ENCODE measurements around the gene SRGAP1. TPM values are rescaled to one million over a fixed set of nuclear protein-coding genes. Genes with fewer than 3 reads are reported as not detected.
A peak's percentile ranks its signal among the peaks of the same experiment; 100 is the strongest.

Gene SRGAP1
- total RNA-seq, 1 donor, result 25.8 TPM

DNA sequence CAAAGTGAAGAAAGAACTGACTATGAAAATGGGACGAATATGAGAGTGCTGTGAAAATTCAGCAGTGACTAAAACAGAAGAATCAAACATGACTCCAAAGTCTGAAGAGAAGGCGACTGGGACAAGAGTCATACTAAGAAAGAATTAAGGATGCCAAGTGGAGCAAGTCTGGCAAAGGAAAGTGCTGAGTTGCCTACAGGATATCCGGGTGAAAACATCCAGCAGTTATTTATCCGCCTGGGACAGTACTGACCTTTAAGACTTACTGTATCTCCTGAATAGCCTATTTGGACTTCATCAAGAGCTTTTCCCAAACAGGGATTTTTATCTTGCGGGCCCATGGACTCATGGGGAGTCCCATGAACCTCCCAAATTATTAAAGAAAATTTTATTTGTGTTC, 336.5 kb downstream of the SRGAP1 start:
- DNase-seq (ENCODE audit: low read depth), result peak; percentile 70
- TF ChIP-seq, protein P1, sequence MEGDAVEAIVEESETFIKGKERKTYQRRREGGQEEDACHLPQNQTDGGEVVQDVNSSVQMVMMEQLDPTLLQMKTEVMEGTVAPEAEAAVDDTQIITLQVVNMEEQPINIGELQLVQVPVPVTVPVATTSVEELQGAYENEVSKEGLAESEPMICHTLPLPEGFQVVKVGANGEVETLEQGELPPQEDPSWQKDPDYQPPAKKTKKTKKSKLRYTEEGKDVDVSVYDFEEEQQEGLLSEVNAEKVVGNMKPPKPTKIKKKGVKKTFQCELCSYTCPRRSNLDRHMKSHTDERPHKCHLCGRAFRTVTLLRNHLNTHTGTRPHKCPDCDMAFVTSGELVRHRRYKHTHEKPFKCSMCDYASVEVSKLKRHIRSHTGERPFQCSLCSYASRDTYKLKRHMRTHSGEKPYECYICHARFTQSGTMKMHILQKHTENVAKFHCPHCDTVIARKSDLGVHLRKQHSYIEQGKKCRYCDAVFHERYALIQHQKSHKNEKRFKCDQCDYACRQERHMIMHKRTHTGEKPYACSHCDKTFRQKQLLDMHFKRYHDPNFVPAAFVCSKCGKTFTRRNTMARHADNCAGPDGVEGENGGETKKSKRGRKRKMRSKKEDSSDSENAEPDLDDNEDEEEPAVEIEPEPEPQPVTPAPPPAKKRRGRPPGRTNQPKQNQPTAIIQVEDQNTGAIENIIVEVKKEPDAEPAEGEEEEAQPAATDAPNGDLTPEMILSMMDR (IDR thresholded peaks at IDR 0.05; ENCODE audit: insufficient read depth, low read length), result no peak
- H3K4me3 ChIP-seq (ENCODE audit: low read depth, low read length), result no peak overlapping the region

DNA sequence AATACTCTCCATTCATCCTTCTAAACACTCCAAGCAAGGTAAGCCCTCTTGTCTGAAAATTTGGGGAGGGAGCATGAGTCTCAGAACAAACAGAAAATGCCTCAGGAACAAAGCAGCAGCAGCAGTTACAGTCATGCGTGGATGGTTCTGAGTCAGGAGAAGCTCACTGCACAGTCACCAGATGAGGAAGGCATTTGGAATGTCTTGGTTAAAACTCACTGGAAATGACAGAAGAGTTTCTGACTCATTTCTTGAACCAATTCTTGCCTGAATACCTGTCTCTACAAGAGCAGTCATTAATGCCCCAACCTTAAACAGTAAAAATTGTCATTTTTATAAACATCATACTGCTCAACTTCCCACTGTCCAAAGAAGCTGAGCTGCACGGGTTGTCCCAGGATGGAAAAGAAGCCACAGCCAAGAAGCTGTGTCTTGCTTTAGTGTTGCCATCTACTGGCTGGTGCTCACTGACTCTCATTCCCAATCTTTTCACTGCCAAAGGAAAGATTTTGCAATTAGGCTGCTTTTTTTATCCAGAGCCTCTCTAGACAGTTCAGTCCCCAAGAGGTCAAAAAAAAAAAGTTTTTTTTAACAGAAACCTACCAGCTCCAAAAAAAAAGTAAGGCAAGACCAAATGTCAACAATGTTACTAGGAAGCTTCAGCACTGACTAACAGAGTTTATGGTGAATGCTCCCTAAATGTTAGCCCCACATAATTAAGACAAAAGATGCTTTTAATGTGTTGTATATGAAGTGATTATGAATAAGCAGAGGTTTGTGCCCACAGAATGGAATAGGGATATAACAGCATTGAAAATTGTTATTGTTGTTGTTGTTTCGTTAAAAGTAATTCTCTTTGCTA, 337.2 kb downstream of the SRGAP1 start:
- TF ChIP-seq, protein P1 (IDR thresholded peaks at IDR 0.05; ENCODE audit: insufficient read depth, low read length), result peak; percentile 75
- no peak overlapping the region for H3K4me3 ChIP-seq (ENCODE audit: low read depth, low read length)
- DNase-seq (ENCODE audit: low read depth), result peak; percentile 97

DNA sequence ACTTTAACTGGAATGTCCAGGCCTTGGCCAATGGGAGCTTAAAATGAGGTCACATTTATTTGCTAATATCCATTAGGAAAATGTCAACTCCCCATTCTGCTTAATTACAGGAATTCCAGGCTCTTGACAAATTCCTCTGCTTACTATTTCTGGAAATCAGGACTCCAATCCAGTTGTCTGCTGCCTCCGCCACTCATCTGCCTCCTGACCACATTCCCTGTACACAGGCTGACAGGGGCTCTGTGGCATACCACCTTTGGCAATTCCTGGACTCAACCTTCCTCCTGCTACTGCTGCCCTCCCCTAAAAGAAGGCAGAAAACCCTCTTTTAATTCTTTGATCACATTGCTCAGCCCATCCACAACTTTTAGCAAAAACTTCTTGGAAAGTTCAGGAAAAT, 339.7 kb downstream of the SRGAP1 start:
- H3K4me3 ChIP-seq (ENCODE audit: low read depth, low read length), result no peak overlapping the region
- TF ChIP-seq, protein P1 (IDR thresholded peaks at IDR 0.05; ENCODE audit: insufficient read depth, low read length), result no peak
- DNase-seq (ENCODE audit: low read depth), result no peak

DNA sequence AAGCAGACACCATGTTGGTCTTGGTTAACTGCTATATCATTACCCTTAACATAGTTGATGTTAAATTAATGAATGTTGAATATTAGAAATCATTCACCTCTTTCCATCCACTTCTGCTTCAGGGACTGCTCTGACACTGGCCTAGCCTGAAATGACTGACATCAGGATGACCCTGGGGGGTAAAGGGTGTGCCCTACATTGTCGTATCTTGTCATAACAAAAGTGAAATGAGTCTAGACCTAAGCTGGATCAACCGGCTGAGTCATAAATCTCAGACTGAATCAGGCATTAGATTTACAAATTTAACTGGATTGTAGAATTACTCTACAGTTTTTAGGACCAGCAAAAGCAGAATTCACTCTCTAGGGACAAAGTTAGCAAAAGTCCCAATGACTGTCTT, 342.3 kb downstream of the SRGAP1 start:
- TF ChIP-seq, protein P1 (IDR thresholded peaks at IDR 0.05; ENCODE audit: insufficient read depth, low read length), result no peak
- peak; percentile 52 for DNase-seq (ENCODE audit: low read depth)
- H3K4me3 ChIP-seq (ENCODE audit: low read depth, low read length), result no peak overlapping the region

DNA sequence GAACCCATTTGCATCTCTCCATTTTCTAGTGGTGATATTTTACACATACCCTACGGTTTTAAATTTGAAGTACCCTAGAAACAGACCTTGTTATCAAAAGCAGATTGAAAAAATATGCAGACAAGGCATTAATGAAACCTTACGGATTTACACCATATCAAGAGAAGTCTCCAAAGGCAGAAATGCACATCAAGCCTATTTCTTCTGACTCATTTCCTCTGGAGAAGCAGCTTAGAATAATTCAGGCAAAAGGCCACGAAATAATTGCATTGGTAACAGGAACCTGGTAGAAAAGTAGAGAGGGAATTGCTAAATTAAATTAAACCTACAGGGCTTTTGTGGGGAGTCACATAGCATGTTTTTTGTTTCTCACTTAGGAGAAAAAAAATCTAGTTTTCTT, 342.9 kb downstream of the SRGAP1 start:
- H3K4me3 ChIP-seq (ENCODE audit: low read depth, low read length), result no peak overlapping the region

DNA sequence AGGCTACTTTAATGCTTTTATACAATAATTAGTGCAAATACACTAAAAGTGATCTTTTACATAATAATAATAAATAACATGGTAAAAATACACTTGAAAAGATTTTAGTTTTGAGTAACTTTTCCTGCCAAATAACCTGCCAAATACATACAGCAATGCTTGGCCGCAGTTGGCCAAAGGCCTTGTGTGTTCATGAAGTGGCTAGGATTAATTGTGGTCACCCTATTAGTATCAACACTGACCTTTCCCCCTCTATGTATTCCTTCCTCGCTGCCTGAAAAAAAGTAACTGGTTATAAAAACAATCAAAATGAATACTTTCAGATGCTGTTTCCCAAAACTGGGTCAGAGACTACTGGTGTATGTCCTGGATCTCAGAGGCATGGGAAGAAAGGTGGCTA, 343.3 kb downstream of the SRGAP1 start:
- no peak for DNase-seq (ENCODE audit: low read depth)
- no peak overlapping the region for H3K4me3 ChIP-seq (ENCODE audit: low read depth, low read length)
- TF ChIP-seq, protein P1 (IDR thresholded peaks at IDR 0.05; ENCODE audit: insufficient read depth, low read length), result no peak

More for the DNA sequence above, 342.9 kb downstream of the SRGAP1 start:
- TF ChIP-seq, protein P1 (IDR thresholded peaks at IDR 0.05; ENCODE audit: insufficient read depth, low read length), result no peak
- peak; percentile 73 for DNase-seq (ENCODE audit: low read depth)
